ENCODE measurements around the gene MDFI.

Gene MDFI

DNA sequence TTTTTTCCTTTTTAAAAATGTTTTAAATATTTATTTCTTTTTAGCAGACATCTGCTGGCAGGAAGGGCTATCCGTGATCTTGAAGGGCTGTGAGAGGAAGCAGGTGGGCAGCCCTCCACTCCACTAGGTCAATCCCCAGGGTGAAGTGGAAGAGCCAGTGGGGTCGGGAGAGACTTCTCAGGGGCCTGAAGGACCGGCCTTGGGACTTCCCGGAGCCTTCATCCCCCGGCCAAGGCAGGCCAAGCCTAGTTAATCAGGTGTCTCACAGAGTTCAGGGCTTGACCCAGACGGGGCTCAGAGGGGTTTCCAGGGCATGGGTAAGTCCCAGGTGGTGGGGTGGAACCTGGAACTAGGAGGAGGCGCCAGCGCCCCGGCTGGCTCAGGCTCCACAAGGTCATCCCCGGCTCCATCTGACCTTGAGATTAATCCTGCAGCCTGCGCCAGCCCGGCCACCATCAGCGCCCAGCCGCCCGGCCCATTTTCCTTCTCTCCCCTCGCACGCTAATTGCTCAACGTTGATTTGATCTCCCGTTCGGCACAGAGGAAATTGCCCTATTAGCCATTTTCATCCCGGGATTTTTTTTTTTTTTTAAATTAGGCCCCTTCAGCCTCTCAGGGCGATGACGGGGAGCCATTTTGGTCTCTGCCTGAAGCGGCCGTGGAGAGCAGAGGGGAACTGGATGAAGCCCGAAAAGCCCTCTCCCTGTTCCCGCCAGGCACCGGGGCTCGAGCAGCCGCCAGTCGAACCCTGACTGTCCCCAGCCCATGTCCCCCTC is 44.4 kb downstream of the MDFI start:
- no peak for DNase-seq (ENCODE audit: low read depth)

DNA sequence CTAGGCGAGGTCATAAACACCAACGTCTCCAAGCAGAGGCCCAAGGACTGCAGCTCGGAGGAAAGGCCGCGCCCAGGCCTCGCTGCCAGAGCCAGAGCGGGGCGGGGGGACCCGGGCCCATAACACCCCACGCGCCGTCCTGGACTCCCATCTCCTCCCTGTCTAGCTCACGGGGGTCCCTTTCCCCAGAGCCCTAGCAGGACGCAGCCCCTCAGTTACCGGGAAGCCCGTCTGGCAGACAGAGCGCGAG is 44.9 kb downstream of the MDFI start:
- no peak for DNase-seq (ENCODE audit: low read depth)
- no peak overlapping the region for H3K4me3 ChIP-seq (ENCODE audit: control insufficient read depth, low read depth, low read length)
- TF ChIP-seq, protein P1, sequence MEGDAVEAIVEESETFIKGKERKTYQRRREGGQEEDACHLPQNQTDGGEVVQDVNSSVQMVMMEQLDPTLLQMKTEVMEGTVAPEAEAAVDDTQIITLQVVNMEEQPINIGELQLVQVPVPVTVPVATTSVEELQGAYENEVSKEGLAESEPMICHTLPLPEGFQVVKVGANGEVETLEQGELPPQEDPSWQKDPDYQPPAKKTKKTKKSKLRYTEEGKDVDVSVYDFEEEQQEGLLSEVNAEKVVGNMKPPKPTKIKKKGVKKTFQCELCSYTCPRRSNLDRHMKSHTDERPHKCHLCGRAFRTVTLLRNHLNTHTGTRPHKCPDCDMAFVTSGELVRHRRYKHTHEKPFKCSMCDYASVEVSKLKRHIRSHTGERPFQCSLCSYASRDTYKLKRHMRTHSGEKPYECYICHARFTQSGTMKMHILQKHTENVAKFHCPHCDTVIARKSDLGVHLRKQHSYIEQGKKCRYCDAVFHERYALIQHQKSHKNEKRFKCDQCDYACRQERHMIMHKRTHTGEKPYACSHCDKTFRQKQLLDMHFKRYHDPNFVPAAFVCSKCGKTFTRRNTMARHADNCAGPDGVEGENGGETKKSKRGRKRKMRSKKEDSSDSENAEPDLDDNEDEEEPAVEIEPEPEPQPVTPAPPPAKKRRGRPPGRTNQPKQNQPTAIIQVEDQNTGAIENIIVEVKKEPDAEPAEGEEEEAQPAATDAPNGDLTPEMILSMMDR (IDR thresholded peaks at IDR 0.05; ENCODE audit: control insufficient read depth, insufficient read depth, low read depth, low read length, missing control alignments) = no peak

More for the DNA sequence above, 44.4 kb downstream of the MDFI start:
- TF ChIP-seq, protein P1 (IDR thresholded peaks at IDR 0.05; ENCODE audit: control insufficient read depth, insufficient read depth, low read depth, low read length, missing control alignments) = no peak
- no peak overlapping the region for H3K4me3 ChIP-seq (ENCODE audit: control insufficient read depth, low read depth, low read length)

DNA sequence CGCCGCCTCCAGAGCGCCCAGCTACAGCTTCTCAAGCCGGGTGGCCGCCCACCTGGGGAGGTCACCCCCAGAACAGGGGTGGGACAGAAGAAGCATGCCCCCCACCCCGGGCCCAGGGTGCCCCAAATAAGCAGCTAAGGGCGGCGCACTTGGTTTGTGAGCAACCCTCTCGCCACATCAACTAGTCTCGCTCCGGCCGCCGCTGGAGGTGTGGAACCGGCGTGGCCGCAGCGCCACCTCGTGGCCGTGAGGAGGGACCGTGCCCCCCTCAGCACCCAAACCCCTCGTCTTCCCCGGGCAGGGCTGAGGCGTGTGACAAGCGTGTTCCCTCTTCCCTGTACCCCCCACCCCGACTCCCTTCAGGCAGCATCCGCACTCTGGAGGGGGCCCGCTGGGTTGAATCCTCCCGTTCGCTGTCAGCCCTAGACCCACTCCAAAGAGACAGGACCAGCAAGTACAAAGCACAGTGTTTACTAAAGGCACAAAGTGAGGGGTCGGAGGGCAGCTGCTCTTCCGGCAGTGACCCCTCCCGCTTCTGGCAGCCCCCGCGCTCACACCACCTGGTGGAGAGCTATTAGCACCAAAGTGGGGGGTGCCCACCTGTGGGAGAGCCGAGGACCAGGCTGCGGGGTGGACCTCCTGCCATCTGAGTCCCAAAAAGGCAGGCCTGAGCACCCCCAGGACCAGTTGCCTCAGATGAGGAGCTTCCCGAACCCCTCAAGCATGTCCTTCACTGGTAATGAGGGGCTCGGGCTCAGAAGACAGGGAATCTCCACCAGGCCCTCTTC is 45.4 kb downstream of the MDFI start:
- no peak for DNase-seq (ENCODE audit: low read depth)
- TF ChIP-seq, protein P1 (IDR thresholded peaks at IDR 0.05; ENCODE audit: control insufficient read depth, insufficient read depth, low read depth, low read length, missing control alignments) = peak; percentile 95
- H3K4me3 ChIP-seq (ENCODE audit: control insufficient read depth, low read depth, low read length) = no peak overlapping the region

DNA sequence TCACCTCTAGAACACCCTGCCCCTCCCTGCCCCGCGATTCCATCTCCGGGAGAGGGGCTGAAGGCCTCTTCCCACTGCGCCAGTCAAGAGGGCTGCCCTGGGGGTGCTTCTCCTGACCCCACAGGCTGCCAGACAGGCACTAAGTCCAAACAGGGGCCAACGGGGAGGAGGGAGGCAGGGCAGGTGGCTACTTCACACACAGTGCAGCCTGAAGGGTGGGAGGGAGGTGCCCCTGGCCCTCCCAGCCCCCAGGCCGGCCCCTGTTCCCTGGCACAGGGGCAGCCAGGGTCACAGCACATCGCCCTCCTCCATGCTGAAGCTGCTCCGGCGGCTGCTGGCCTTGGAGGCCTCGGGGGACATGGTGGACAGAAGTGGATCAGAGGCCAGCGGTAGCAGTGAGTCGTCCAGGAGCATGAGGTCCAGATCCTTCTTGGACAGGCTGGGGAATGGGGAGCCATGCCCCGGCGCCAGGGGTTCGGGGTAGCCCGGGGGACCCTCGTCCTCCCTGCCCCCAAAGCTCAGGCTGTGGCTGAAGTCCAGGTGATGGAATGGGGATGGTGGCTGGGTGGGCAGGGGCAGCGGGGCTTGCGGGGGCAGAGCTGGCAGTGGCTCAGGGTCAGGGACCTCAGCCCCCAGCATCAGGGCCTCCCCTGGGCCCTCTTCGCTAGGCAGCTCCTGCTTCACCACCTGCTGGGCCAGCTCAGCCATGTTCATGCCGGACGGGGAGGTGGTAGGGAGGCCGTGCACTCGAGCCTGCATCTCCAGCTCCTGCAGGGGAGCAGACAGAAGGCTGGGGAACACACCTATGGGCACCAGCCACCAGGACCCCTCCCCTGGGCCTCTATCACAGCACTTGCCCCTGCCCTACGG is 46.3 kb downstream of the MDFI start:
- no peak for DNase-seq (ENCODE audit: low read depth)
- H3K4me3 ChIP-seq (ENCODE audit: control insufficient read depth, low read depth, low read length) = no peak overlapping the region
- TF ChIP-seq, protein P1 (IDR thresholded peaks at IDR 0.05; ENCODE audit: control insufficient read depth, insufficient read depth, low read depth, low read length, missing control alignments) = no peak

DNA sequence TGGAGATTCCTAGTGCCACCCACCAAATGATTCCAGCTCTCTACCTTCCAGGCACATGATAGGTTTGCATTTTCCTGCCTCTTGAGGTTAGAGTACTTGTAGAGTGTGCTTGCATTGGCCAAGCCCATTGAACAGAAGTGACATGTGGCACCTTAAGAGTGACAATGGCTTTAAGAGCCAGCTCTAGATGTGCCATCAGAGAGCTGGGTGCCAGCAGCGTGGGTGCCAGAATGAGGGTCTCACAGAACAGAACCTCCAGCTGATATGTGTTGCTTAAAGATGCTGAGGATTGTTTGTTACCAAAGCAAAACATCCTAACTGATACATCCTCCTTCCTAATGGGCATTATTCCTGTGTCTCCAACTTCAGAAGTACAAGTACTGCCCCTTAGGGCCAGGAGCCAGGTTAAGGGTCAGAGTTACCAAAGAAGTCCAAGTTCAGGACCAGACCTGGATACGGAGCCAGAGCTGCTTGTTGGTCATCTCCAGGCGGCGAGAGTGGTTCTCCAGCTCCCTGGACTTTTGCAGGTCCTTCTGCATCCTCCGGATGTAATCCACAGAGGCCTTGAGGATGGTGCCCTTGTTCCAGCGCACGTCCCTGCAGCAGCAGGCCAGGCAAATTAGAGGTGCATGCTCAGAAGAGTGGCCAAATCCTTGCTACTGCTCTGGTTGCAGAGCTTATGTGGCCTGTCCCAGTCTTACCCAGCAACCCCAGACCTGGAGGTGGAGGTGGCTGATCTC is 47.5 kb downstream of the MDFI start:
- no peak overlapping the region for H3K4me3 ChIP-seq (ENCODE audit: control insufficient read depth, low read depth, low read length)
- no peak for DNase-seq (ENCODE audit: low read depth)
- TF ChIP-seq, protein P1 (IDR thresholded peaks at IDR 0.05; ENCODE audit: control insufficient read depth, insufficient read depth, low read depth, low read length, missing control alignments) = no peak

Data from AG09309 (cell line).